Retinal pigment epithelial cell (primary cell): Measurements from ENCODE around the gene PSME4.

ENCODE experiments used
- DNase-seq: peaks from one replicate; pipeline ENCODE4 v3.0.0-alpha.2; 2010; ENCODE audit warnings: low read depth
- H3K4me3 ChIP-seq: 2 replicates; pipeline ENCODE4 v1.5.1; 2011; ENCODE audit warnings: mild to moderate bottlenecking, low read length, control low read depth, moderate library complexity
- TF ChIP-seq, protein P1 (sequence below): conservative IDR thresholded peaks from 2 replicates; pipeline ENCODE4 v1.5.1; 2011; ENCODE audit warnings: low read depth, low read length, control low read depth, inconsistent platforms

PSME4 gene, protein sequence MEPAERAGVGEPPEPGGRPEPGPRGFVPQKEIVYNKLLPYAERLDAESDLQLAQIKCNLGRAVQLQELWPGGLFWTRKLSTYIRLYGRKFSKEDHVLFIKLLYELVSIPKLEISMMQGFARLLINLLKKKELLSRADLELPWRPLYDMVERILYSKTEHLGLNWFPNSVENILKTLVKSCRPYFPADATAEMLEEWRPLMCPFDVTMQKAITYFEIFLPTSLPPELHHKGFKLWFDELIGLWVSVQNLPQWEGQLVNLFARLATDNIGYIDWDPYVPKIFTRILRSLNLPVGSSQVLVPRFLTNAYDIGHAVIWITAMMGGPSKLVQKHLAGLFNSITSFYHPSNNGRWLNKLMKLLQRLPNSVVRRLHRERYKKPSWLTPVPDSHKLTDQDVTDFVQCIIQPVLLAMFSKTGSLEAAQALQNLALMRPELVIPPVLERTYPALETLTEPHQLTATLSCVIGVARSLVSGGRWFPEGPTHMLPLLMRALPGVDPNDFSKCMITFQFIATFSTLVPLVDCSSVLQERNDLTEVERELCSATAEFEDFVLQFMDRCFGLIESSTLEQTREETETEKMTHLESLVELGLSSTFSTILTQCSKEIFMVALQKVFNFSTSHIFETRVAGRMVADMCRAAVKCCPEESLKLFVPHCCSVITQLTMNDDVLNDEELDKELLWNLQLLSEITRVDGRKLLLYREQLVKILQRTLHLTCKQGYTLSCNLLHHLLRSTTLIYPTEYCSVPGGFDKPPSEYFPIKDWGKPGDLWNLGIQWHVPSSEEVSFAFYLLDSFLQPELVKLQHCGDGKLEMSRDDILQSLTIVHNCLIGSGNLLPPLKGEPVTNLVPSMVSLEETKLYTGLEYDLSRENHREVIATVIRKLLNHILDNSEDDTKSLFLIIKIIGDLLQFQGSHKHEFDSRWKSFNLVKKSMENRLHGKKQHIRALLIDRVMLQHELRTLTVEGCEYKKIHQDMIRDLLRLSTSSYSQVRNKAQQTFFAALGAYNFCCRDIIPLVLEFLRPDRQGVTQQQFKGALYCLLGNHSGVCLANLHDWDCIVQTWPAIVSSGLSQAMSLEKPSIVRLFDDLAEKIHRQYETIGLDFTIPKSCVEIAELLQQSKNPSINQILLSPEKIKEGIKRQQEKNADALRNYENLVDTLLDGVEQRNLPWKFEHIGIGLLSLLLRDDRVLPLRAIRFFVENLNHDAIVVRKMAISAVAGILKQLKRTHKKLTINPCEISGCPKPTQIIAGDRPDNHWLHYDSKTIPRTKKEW (N-terminal part only)

DNA sequence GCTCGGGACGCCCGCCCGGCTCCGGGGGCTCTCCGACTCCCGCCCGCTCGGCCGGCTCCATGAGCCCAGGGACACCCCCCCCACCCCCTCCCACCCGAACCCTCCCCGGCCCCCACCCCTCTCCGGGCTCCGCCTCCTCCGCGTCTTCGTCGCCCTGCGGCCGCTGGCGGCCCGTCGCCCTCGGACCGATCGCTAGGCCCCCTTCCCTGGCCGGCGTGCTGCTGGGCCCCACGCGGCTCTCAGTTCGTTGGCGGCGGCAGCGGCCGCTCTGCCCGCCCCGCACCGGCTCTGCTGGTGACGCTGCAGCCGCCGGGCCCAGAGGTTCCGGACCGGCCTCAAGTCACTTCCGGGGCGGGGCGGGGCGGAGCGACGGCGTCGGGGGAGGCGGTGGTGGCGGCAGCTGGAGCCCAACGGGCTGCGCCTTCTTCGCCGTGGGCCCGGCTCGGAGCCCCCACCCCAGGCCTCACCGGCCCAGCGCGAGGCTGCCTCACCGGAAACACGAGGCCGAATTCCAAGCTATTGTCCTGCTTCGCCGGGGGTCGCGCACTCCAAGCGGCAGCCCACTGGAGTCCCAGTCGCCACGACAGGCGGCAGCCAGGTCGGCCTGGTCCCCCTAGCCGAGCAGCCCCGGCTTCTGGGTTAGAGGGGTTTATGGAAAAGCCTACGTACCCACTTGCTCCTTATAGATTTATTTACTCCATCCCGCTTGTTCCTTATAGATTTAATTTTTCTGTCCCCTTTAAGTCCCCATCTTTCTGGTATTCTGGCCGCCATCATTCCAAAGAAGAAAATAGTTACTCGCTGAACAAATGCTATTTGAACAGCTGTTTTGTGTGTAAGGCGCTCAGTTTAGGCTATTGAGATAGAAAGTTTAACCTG lies at the start of gene PSME4:
PSME4 (minus strand) TSS at position 270 of the 879 bp plus-strand sequence; CDS start at position 61, 209 bp downstream.
- TF ChIP-seq, protein P1, sequence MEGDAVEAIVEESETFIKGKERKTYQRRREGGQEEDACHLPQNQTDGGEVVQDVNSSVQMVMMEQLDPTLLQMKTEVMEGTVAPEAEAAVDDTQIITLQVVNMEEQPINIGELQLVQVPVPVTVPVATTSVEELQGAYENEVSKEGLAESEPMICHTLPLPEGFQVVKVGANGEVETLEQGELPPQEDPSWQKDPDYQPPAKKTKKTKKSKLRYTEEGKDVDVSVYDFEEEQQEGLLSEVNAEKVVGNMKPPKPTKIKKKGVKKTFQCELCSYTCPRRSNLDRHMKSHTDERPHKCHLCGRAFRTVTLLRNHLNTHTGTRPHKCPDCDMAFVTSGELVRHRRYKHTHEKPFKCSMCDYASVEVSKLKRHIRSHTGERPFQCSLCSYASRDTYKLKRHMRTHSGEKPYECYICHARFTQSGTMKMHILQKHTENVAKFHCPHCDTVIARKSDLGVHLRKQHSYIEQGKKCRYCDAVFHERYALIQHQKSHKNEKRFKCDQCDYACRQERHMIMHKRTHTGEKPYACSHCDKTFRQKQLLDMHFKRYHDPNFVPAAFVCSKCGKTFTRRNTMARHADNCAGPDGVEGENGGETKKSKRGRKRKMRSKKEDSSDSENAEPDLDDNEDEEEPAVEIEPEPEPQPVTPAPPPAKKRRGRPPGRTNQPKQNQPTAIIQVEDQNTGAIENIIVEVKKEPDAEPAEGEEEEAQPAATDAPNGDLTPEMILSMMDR: no peak
- peak; percentile 48 for DNase-seq
- peak within 1 kb of the TSS; percentile 94 for H3K4me3 ChIP-seq

DNA sequence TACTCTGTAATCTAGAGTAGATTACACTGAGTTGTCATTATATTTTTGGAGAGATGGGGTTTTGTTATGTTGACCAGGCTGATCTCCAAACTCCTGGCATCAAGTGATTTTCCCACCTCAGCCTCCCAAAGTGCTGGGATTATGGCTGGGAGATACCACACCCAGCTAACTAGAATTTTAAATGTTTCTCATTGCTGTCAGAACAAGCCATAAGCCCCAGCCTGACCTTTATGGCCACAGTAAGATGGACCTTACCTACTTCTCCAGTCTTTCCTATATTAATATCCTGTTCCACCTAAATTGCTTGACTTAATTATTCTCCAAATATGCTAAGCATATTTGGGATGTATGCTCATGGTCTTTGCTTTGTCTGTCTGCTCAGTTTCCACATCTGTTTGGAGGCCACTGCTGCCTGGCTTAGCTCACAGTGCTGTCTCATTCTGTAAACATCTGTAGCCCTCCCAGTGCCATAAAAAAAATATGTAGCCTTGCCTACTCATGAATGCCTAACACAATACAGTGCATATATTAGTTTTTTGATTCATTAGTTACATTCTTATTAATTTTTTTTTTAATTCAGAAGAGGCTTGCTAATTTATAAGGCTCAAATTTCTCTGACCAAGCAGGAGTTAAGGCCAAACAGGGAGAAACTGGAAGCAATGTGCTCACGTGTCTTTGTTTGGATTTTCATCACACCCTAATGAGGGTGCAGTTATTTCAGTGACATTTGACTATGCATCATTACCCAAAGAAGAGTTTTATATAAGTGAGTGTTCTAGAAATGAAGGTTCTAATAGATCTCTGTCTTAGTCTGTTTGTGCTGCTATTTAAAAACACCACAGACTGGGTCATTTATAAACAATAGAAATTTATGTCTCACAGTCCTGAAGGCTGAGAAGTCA lies 45.3 kb upstream of the PSME4 start:
- TF ChIP-seq, protein P1: no peak
- H3K4me3 ChIP-seq: no peak overlapping the region
- DNase-seq: no peak

DNA sequence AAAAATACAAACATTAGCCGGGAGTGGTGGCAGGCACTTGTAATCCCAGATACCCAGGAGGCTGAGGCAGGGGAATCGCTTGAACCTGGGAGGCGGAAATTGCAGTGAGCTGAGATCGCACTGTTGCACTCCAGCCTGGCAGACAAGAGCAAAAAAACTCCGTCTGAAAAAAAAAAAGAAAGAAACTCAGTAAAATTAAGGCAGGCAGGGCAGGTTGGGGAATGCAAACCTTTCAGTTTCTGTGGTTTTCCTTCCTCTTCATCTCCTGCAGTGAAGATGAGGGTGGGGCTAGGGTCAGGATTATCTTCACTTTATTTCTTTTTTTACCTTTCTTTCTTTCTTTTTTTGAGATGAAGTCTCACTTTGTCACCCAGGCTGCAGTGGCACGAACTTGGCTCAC lies 43.2 kb upstream of the PSME4 start:
- DNase-seq: no peak
- TF ChIP-seq, protein P1: no peak
- H3K4me3 ChIP-seq: no peak overlapping the region

DNA sequence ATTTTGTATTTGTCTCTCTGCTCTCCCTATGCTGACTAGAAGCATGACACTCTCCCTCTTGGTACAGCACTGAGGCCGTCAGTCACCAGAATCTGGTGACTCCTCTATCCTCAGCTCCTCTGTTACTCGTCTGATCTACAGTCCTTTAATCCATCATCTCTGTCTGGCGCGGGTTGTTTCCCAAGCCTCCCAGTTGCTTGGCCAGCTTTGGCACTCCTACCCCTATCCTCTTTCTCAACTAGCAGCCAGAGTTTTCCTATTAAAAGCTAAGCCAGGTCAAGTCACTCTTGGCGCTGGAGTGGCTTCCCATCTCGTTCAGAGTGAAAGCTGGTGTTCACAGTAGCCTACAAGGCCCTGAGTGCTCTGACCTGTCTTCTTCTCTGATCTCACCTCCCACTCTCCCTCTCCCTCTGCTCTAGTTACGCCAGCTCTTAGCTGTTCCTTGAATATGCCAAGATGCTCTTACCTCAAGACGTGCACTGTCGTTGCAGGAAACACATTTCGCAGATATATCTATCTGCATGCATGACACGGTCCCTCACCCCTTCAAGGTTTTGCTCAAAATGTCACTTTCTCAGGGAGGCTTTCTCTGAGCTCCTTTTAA lies 41.8 kb upstream of the PSME4 start:
- no peak for DNase-seq
- H3K4me3 ChIP-seq: no peak overlapping the region
- TF ChIP-seq, protein P1: no peak

DNA sequence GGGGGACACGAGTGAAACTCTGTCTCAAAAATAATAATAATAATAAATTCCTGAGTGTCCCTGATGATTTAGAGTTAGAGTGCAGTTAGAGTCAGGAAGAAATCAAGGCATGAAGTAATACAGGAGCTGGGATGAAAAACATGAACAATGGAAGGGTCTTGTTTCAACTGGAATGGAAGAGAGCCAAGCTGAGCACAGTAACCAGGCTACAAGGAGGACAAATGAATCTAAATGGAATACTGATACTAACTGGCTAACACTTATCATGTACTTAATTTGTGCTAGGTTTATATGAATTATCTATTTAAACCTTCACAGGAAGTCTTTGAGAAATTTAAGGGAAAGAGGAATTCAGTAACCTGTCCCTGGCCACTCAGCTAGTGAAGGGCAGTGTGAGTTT lies 38.8 kb upstream of the PSME4 start:
- DNase-seq: no peak
- H3K4me3 ChIP-seq: no peak overlapping the region
- TF ChIP-seq, protein P1: no peak
